ENCODE data around the gene CBFB.

DNA sequence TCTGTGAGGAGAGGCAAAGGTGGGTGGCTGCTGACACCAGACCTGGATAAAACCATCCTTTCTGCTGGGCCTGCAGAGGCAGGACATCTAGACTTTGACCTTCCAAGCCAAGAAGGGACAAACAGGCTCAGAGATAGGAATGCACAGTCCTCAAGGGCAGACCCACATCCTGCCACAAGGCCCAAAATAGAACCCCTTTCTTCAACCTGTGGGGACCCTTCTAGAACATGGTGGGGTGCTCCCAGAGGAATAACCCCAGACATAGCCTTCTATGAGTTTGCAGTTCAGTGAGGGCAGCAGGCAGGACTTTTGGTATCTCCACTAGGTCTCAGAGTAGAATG is 3.8 kb upstream of the CBFB start:
- no peak for TF ChIP-seq POLR2A (IDR thresholded peaks at IDR 0.05)
- TF ChIP-seq, protein P1, sequence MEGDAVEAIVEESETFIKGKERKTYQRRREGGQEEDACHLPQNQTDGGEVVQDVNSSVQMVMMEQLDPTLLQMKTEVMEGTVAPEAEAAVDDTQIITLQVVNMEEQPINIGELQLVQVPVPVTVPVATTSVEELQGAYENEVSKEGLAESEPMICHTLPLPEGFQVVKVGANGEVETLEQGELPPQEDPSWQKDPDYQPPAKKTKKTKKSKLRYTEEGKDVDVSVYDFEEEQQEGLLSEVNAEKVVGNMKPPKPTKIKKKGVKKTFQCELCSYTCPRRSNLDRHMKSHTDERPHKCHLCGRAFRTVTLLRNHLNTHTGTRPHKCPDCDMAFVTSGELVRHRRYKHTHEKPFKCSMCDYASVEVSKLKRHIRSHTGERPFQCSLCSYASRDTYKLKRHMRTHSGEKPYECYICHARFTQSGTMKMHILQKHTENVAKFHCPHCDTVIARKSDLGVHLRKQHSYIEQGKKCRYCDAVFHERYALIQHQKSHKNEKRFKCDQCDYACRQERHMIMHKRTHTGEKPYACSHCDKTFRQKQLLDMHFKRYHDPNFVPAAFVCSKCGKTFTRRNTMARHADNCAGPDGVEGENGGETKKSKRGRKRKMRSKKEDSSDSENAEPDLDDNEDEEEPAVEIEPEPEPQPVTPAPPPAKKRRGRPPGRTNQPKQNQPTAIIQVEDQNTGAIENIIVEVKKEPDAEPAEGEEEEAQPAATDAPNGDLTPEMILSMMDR (IDR thresholded peaks at IDR 0.05), result no peak

All from lower leg skin (tissue), 3 donors.